HL-60 (cell line): ENCODE data around the gene TTC39A.
A peak's percentile ranks its signal among the peaks of the same experiment; 100 is the strongest.

Experiments used
- GABPA ChIP-seq: IDR thresholded peaks from 2 replicates; pipeline ENCODE4 v1.6.1; 2012; ENCODE audit warnings: low read depth
- POLR2AphosphoS5 ChIP-seq: IDR thresholded peaks from 2 replicates; pipeline ENCODE4 v1.6.1; 2012; ENCODE audit warnings: low read depth
- SPI1 ChIP-seq: IDR thresholded peaks from 2 replicates; pipeline ENCODE4 v1.6.1; 2012; ENCODE audit warnings: low read depth, mild to moderate bottlenecking, borderline replicate concordance
- TF ChIP-seq, protein P1 (sequence below): IDR thresholded peaks from one replicate; pipeline ENCODE4 v1.5.1; 2011; ENCODE audit warnings: low read length, control low read depth, inconsistent platforms; ENCODE audit not compliant: insufficient read depth
- TF ChIP-seq, protein P2 (sequence below): IDR thresholded peaks from 2 replicates; pipeline ENCODE4 v1.6.1; 2012; ENCODE audit warnings: low read depth; ENCODE audit not compliant: insufficient replicate concordance

DNA sequence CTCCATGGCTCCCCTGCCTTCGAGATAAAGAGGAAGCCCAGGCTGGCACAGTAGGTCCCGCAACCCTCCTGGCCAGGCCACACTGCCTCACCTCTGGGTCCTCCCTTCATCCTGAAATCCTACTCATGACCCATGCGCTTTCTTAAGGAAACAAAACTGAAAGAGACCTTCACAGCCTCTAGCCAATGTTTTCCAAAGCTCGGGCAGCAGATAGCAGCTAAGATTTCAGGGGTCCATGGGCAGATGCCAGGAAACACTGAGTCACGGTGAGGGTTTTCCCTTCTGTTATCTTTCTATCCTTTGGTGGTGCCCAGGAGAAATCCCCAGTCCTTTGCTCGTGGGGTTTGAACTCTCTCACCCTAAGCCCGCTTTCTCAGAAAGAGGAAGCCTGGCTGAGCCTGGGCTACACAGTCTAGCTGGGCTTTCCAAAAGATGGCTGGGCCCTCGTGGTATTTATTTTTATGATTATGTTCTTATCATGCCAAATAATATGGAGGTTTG is 26.6 kb downstream of the TTC39A start:
- TF ChIP-seq, protein P1, sequence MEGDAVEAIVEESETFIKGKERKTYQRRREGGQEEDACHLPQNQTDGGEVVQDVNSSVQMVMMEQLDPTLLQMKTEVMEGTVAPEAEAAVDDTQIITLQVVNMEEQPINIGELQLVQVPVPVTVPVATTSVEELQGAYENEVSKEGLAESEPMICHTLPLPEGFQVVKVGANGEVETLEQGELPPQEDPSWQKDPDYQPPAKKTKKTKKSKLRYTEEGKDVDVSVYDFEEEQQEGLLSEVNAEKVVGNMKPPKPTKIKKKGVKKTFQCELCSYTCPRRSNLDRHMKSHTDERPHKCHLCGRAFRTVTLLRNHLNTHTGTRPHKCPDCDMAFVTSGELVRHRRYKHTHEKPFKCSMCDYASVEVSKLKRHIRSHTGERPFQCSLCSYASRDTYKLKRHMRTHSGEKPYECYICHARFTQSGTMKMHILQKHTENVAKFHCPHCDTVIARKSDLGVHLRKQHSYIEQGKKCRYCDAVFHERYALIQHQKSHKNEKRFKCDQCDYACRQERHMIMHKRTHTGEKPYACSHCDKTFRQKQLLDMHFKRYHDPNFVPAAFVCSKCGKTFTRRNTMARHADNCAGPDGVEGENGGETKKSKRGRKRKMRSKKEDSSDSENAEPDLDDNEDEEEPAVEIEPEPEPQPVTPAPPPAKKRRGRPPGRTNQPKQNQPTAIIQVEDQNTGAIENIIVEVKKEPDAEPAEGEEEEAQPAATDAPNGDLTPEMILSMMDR, result no peak
- TF ChIP-seq SPI1, result peak; percentile 92
- TF ChIP-seq, protein P2, sequence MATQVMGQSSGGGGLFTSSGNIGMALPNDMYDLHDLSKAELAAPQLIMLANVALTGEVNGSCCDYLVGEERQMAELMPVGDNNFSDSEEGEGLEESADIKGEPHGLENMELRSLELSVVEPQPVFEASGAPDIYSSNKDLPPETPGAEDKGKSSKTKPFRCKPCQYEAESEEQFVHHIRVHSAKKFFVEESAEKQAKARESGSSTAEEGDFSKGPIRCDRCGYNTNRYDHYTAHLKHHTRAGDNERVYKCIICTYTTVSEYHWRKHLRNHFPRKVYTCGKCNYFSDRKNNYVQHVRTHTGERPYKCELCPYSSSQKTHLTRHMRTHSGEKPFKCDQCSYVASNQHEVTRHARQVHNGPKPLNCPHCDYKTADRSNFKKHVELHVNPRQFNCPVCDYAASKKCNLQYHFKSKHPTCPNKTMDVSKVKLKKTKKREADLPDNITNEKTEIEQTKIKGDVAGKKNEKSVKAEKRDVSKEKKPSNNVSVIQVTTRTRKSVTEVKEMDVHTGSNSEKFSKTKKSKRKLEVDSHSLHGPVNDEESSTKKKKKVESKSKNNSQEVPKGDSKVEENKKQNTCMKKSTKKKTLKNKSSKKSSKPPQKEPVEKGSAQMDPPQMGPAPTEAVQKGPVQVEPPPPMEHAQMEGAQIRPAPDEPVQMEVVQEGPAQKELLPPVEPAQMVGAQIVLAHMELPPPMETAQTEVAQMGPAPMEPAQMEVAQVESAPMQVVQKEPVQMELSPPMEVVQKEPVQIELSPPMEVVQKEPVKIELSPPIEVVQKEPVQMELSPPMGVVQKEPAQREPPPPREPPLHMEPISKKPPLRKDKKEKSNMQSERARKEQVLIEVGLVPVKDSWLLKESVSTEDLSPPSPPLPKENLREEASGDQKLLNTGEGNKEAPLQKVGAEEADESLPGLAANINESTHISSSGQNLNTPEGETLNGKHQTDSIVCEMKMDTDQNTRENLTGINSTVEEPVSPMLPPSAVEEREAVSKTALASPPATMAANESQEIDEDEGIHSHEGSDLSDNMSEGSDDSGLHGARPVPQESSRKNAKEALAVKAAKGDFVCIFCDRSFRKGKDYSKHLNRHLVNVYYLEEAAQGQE, result no peak
- no peak for TF ChIP-seq GABPA
- no peak for TF ChIP-seq POLR2AphosphoS5
